GM18873 (cell line): ENCODE data around the gene FAM72C.
"Not testable (repeated sequence)": the region's sequence is repeated elsewhere in the genome, so short reads cannot be mapped to it uniquely, and the experiment has no call there.

Experiments
- ATAC-seq: cut with Tn5 transposase; IDR thresholded peaks from one replicate; pipeline ENCODE4 v1.9.1; 2021; ENCODE audit warnings: mild to moderate bottlenecking, moderate library complexity, moderate number of reproducible peaks; ENCODE audit not compliant: unreplicated experiment, low FRiP score

FAM72C gene

DNA sequence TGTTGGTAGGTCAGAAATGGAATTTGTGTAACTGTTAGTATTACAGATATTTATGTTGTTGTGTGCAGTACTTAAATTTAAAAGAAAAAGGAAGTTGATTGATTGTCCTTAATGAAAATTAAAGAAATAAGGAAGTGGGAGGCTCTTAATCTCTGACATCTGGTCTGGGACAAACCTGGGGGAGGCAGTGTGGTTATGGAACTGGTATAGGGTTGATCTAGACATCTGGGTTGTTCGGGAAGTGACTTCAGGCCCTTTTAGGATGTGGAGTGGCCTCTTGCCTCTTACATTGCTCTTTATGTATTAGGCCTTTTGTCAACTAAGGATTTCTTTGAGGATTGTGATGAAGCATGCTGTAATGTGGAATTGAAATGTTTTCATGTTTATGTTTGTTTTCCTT lies 16.1 kb upstream of the FAM72C start:
- not testable (repeated sequence) for ATAC-seq

DNA sequence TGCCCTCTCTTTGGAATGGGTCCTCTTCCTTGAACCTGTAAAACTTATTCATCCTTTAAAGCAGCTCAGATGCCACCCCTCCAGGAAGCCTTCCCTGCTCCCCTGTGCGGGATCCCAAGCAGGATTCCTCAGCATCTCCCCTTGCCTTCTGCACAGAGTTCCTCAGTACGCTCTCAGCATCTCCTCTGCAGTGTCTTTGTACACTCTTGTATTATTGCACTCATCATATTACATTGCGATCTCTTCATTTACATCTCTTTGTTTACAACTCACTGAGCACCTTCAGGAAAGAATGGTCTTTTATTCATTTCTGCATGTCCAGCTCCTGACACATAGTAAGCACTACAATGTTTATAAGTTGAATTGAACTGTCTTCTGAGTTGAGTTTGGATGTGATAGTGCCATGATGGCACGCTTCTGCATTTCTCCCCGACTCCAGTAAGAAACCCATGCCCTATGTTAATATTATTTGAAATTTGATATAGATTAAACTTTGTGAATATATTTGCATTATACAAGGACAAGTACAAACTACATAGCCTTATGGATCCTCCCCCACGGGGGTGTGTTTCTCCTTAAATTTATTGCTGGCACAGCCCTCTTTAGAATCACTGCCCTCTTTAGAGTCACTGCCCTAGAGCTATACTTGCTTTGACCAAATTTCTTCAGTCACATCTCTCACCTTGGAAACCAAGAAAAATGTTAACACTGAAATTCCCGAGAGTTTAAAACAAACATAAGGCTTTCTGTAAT lies 13.1 kb upstream of the FAM72C start:
- ATAC-seq = not testable (repeated sequence)

DNA sequence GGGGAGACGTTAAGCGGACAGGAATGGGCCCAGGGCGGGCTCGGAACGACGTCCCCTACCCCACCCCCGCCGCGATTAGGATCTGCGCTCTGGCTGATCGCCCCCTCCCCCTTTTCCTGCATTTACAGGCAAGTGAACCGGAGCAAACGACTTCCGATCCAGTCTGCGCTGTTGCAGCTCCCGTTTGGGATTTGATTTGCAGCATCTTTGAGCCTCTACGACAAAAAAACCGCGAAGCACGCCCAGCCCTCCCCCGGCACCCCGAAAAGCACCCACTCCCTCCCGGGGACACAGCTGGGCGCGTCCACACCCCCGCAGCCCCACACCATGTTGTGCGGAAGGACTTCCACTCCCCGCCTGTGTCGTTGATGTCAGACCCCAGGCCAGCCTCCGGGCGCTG lies 2.6 kb upstream of the FAM72C start:
- ATAC-seq = not testable (repeated sequence)

DNA sequence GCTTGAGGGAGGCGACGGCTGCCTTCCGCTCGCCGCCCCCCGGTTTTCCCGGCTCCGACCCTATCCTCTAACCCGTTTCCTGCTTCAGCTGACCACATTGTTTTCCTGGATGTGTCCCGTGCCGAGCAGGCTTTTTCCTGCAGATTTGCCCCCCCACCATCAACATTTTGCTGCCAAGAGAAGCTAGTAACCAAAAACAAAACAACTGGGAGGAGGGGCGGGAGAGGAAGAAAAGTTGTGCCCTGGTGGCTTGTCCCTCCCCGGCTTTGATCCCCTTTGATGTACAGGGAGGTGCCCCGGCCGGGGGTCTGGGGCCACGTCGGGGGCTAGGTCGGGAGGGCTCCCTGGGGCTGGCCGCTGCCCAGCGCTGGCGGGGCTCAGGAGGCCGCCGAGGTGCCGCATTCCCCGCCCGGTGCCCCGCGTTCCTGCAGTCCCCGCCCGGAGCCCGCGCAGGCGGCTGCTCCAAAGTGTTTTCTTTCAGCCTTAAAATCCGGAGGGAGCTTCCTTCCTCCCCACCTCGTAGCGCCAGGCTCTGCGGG lies 2.2 kb upstream of the FAM72C start:
- ATAC-seq = not testable (repeated sequence)

DNA sequence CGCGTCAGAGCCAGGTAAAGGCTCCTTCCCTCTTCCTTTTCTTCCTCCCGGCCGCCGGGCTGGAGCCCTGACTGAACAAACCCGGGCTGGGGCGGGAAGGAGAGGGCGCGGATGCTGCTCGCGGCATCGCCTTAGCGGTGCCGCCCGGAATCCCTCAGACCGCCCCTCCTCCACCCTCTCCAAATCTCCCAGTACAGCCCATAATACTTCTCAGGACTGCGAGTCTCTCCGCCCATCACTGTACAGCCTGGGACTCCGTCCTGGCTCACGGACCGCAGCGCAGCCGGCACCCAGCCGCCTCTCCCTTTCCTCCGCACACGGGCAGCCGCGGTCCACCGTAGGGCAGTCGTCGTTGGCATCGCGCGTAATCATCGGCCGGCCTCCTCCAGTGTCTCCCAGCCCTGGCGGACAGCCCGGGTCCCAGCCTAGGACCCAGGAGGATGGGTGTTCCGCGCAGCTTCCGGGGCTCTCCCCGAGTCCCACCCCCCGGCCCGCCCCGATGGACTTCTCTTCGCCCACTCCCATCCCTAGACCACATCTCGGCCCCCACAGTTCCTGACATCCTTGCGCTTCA lies 1.1 kb upstream of the FAM72C start:
- ATAC-seq = peak; percentile 5

DNA sequence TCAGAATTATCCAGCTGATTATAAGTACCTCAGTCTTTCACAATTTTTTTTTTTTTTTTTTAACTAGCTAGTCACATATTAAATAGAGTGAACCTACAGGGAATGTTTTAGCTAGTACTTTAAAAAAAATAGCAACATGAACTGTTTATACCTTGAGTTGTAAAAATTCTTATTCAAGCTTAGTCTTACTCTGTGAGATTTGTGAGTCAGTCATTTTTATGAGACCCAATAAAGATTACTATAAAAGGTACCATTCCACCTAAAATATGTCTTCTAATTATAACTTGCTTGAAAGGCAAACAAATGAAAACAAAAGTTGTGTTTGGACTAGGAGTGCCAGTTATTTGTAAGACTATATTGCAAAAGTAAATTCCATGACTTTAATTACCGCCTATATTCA lies 5.9 kb downstream of the FAM72C start:
- ATAC-seq = not testable (repeated sequence)

DNA sequence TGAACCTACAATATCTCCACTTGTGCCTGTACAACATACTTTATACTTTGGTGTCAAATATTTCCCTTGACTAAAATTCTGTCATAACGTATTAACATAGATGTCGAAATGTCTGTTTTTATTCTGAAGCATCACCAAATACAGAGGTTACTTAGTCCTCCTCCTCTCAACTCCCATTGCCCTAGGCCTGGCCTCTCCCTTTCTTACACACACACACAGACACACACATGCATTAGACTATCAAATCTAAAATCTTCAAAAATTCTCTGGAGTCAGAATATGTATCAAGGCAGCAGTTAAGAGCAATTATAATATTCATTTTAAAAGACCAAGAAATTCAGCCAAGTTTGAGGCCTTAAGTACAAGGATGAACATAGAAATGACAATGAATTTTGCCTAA lies 7.5 kb downstream of the FAM72C start:
- ATAC-seq = not testable (repeated sequence)

DNA sequence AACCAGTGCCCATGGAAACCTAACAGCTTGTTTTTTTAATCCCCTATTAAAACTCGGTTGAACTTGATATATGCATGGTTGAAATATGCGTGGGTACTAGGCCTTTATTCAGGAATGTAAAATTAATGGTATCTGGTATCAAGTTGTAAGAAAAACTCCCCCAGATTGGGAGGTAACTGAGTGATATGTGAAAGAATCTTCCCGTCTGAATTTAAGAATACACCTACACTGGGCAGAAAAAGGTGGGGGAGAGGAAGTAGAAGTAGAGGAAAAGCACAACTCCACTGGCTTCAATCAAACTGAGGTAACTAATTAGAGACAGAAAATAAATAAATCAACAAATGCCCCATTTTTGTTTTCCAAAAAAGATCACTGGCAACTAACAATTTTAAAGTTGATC lies 15.9 kb downstream of the FAM72C start:
- not testable (repeated sequence) for ATAC-seq

DNA sequence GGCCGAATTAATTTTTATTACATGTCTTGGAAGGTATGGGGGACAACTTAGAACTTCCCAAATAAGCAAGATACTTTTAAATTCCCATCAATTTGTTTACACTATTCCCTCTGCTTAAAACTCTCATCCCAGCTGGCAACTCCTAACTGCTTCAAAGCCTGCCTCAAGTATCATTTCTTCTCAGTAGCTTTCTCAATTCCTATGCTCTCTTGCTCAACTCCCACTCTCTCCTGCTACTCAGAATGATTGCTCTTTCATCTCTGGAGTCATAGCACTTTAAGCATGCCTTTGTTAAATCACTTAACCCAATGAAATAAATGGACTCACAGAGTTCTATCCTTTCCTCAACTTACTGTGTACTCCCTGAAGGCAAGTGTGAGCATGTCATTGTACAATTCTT lies 18.9 kb downstream of the FAM72C start:
- not testable (repeated sequence) for ATAC-seq

DNA sequence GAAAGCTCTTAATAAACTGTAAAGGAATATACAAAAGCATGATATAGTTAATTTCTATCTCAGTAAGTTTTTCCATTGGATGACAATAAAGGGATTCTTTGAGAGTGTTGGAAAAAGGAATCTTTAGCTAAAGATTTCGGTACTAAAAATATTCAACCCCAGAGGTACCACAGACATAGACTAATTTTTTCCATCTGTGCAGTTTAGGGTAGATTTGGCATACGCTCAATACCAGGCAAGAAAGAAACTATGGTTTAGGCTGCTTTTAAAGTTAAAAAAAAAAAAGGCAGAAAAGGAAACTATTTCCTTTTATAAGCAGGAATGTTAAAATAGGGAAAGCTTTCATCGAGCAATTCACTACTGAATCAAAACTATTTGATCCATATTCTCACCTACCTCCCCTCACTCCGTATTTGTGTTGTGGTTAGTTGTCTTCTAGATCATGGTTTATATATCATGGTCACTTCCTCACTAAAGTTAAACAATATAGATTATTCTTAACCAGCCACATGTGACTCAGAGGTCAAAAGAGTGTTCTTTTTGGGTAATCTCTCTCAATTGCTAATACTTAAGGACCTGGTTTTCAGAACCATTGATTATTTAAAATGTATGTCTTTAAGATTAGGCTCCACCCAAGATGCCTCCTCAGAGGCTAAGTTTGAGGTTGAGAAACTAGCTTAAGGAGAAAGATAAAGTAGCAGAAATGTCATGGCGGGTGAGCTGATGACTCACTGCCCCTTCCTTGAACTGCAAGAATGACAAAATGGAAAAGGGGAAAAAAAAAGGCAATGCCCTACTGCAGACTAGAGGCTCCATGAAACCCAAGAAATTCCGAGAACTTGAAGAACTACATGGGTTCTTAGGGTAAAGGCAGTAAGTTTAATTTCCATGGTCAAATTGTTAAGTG lies 20.0 kb downstream of the FAM72C start:
- not testable (repeated sequence) for ATAC-seq

DNA sequence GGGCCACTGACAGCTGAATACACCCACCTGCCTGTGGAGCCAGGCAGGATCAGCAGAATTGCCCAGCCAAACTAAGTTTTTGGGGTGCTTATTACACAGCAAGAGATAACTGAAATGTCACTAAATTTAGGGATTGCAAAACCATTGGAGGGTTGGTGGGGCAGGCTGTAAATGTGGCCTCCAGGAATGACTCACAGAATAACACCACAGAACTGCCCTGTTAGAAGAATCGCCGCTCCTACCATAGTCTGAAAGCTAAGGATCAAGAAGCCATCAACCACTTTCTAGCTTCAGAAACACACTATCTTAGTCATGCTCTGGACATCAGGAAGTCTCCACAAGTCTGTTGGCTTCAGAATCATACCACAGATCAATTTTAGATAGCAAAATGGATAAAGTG lies 24.0 kb downstream of the FAM72C start:
- not testable (repeated sequence) for ATAC-seq

DNA sequence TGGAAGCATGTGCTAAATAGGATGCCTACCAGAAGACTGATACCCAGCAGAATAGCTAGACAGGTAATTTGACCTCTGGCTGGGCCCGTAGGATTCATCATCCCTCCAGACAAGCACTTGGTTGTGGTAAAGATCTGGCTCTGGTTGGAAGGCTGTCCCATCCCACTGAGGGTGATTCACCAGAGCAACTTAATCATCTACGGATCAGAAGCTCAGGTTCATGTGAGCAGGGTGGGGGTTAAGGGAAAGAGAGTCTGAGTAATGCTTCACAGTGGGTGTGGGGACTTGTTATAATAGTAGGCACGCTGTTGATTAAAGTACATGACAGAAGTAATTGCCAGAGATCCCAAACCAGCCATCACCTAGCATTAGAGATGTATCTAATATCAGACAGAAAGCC lies 26.5 kb downstream of the FAM72C start:
- ATAC-seq = not testable (repeated sequence)

DNA sequence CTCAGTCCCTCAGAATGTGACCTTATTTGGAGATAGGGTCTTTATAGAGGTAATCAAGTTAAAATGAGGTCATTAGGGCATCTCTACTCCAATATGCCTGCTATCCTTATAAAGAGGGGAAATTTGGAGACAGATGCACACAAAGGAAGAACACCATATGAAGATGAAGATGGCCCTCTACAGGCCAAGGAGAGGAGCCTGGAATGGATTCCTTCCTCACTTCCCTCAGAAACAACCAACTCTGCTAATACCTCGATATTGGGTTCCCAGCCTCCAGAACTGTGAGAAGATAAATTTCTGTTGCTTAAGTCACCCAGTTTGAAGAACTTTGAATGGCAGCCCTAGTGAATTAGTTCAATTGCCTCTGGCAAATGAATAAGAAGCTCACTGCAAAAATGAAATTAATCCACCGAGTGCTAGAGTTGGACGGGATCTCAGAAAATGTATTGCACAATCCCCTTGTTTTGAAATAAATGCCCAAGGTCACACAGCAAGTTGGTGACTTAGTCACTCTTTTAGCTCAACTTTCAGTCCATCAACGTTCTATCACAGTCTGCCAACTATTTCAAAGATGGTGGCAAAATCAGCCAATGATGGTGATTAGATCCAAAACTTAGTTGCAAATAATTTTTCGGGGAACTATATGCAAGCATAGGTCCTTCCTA lies 27.1 kb downstream of the FAM72C start:
- not testable (repeated sequence) for ATAC-seq

DNA sequence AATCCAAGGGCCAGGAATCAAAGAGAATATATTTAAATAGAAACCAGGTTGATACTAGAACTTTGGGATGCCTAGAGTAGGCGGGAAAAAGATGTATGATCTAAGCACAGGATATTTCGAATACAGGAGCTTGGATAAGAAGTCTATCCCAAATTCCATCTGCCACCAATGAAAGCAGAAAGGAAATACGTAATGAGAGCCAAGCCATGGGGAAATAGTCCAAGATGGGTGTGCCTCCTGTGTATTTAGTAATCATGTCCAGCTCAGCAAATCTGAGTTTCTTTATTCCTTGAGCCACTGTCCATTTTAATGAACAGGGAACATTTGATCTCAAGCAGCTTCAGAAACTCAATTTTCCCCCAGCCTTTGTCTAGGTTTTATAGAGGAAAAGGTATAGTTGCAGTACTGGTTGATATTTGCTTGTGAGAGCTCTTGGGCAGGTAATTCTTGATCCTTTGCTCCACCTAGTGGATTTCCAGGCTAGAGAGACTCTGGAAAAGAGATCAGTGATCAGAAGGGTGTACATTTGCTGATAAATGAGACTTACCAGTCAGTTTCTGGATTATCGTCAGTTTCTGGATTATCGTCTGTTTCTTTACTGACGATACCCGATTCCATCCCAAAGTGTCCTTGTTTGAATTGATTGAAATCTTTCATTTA lies 28.3 kb downstream of the FAM72C start:
- not testable (repeated sequence) for ATAC-seq

DNA sequence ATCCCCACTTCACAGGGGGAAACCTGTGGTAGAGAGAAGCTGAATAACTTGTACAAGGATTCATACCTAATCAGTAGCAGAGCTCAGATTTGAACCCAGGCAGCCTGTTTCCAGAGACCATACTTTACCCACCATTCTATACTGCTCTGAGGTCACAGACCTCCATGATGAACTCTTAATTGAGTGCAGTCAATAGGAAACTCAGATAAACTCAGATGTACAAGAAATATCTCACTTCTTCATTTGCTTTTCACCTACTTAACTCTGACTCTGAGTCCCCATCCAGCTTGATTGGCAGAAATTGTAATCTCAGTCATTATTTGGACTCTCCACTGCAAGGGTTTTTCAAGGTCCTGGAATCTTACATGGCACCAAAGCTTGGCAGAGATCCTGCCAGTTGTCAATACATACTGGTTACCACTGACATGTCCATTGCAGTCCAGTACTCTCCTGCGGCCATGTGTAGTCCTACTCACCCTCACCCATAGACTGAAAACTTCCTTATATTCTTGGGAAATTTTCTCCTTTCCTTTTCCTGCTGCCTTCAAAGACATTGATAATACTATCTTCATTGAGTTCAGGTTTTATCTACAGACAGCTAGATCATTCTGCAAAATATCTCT lies 29.4 kb downstream of the FAM72C start:
- not testable (repeated sequence) for ATAC-seq

DNA sequence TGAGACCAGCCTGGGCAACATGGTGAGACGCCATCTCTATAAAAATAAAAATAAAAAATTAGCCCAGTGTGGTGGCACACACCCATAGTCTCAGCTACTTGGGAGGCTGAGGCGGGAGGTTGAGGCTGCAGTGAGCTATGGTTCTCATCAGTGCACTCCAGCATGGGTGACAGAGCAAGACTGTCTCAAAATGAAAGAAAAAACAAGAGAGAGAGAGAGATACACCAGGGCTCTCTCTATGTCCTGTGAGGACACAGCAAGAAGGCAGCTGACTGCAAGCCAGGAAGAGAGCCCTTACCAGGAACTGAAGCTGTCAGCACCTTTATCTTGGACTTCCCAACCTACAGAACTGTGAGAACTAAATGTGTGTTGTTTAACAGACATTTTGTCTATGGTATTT lies 32.1 kb downstream of the FAM72C start:
- not testable (repeated sequence) for ATAC-seq

DNA sequence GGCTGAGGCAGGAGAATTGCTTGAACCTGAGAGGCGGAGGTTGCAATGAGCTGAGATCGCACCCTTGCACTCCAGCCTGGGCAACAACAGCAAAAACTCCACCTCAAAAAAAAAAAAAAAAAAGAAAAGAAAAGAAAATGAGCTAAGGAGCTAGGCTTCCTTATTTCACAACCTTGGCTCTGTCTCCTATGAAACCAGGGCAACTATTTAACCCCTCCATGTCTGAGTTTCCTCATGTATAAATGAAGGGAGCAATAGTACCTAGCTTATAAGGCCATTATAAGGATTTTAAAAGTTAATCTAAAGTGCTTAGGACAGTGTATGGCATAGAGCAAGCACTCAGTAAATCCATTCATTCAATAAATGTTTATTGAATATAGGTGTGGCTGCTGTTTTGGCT lies 32.9 kb downstream of the FAM72C start:
- not testable (repeated sequence) for ATAC-seq

DNA sequence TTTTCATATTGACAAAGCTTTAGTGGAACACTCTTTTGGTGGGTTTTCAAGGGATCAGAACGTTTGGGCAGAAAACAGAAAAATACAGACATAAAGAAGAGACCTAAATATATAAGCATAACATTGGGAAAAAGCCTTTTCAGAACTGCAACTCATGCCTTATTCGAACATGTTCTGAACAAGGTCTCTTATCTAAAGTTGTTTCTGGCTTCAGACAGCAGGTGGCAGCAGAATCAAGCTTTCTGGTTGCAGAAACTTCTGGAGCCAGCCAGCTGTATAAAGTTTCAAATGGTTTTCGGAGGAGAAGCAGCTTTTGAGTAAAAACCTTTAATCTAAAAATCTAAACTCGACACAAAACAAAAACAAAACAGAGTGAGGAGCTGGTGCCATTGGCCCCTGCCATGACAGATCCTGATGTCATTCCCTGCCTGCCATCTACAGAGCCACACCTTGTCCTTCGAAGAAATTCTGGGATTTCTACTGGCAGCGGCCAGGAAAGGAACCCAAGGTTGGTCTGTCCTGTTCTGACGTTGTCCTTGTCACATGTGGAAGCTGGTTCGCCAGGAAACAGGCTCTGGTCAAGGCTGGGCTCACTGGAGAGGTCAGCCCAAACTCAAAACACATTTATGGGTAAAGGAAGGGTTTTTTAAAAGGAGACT lies 35.2 kb downstream of the FAM72C start:
- ATAC-seq = not testable (repeated sequence)

DNA sequence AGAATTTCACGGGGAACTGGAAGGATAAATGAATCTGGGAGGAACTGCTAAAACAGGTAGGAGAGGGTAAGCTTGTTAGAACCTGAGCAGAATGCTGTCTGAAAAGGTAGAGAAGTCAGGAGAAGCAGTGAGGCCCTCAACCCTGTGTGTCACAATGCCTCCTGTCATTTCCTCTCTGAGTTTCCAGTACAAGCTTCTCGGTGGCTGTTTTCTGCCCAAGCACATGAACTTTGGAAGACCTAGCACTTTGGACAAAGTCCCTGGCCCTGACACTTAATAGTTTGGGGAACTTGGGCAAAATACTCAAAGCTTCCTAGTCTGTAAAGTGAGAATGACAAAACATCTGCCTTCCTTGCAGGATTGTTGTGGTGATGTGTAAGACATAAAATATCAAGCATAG lies 52.7 kb downstream of the FAM72C start:
- not testable (repeated sequence) for ATAC-seq
